HG03521 (cell line): ENCODE measurements around the gene SLC24A4.

Source experiments
- ATAC-seq: cut with Tn5 transposase; IDR thresholded peaks from one replicate; pipeline ENCODE4 v1.9.1; 2021; ENCODE audit warnings: mild to moderate bottlenecking, moderate library complexity; ENCODE audit not compliant: unreplicated experiment

Gene SLC24A4

DNA sequence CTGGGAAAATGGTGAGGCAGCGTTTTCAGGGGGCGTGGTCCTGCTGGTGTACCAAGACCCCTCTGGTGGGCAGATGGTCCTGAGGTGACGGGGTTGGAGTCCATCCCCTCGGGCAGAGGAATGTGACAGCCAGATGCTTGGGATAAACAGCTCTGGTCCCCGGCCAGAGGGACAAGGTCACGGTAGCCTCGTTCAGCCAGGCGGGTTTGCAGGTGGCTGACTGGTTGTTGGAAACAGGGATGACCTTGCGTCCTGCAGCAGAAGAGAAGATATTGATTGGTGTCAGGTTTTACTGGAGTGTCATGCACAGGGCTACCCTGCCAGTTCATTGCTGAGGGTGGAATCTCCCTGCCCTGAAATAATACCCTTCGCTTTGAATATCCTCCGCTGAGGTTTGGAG, 43.3 kb downstream of the SLC24A4 start:
- no peak for ATAC-seq

DNA sequence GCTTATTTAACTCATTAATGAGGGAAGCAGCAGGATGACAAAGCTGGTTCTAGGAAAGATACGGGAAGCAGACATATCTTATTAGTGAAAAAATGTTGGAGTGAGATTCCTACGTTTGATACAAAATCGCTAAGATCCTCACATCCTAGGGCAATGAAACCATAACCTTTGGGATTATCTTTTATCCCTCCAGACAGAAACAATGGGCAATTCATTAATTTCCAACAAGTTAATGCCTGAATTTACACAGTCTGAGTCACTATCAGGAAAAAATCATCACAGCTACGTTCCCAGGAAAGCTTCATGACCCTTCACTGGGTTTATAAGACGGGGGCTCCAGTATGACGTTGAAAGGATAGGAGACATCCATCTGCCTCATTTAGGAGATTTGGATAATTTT, 45.0 kb downstream of the SLC24A4 start:
- ATAC-seq: no peak

DNA sequence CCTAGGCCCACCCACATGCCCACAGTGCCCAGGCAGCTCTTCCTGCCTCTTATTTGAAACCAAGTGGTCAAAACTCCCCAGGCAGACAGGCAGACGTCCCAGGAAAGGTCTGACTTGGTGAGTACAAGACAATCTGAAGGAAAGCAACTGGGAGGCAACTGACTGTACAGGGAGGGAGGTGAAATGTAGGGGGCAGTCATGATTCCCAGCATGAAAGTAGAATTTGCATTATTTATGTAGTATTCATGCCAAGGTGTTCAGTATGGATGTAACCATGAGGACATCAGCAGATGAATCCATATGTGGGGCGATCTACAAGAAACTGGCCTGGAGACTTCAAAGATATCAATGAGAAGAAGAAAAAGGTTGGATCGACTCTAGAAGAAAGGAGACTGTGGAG, 46.1 kb downstream of the SLC24A4 start:
- no peak for ATAC-seq

DNA sequence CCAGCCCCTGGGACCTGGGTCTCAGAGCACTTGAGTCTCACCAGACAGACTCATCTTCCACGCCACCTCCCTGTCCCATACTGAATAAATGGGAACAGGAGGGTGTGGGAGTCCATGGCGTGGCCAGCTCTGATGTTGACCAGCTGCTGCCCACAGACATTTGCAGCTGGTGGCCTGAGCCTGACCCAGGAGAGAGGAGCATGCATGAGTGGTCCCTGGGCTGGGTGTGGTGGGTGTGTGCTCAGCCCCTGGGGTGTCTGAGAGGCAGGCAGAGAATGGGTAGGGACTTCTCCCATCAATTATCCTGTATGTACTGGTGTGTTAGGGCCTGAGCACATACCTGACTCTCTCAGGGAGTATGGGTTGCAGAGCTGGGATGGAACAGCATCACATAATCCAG, 49.3 kb downstream of the SLC24A4 start:
- ATAC-seq: no peak

DNA sequence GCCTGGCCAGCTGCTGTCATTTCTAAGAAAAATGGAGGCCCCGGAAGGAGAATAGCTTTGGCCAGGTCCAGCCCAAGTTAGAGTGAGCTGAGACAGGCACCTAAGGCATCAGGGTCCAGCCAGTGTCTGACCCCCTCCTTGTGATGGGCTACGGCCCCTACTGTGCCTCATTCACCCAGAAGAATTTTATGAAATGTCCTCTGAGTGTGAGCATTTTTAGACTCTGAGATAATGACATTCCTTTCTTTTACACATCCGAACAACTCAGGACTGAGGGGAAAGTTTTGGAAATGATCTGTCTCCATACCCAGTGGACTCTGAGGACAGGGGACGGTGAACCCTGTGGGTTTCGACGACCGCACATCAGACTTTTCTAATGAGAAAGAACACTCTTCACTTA, 50.4 kb downstream of the SLC24A4 start:
- ATAC-seq: no peak

DNA sequence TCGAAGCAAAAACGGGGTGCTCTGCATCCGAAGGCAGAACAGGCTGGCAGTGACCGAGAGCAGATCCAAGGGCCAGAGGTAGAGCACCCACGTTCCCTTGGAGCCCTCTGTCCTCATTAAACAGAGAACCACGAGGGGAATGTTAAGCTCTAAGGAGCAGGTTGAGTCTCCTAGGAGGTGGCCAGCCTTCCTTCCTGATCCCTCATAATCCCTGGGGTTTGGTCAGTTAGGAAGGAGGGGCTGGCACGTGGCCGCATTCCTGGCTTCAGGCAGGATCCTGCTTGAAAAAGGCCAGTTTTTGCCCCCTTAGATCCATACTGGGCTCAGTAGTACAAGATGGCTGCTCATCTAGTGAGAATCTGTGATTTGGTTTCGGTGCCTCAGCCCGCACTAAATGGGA, 57.2 kb downstream of the SLC24A4 start:
- ATAC-seq: no peak

DNA sequence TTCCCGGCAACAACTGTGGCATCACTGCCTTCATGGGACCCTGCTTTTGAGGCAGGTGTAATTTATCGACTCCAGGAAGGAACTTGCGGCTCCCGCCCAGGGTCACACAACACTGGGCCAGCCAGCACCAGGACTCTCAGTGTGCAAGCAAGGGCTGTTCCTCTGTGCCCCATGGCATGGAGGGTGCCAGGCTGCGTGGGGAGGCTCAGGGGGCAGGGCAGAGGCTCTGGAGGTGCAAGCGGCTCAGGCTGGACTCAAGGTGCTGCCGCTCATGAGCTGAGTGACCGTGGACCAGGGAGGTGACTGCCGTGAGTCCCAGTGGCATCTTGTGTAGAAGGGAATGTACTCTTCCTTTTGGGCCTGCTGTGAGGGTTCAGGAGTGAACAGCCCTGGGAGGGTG, 57.6 kb downstream of the SLC24A4 start:
- no peak for ATAC-seq

DNA sequence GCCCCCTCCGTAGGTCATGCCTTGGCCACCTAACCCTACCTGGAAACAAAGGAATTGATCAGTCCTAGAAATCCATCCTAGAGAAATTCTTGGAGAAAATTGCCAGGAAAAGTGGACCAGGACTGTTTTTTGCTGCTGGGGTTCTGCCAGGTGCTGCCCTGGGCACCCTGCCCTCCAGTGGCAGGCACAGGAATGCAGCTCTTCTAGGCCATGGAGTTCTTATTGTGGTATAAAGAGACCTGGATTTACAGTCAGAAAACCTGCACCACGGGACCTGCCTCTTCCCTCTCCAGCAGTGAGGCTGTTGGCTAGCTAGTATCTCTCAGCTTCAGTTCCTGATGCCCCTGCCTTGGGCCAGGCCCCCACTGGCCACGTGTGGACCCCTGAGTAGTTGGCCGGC, 59.7 kb downstream of the SLC24A4 start:
- no peak for ATAC-seq

DNA sequence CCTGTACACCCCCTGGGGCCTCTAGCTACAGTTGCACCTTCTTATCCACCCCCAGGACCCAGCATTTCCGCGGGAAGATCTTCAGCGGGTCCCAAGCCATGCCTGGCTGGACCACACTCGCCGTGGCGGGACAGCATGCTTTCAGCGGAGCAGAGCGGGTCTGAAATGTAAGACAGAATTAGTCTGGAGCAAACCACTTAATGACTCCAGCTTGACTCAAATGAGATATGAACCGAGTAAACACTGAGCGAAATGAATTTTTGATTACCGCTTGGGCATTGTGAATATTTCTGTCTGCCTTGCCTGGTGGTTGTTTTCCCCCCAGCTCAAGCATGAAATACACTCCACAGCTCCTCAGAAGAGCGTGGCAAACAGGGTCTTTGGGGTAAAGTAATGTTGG, 60.8 kb downstream of the SLC24A4 start:
- no peak for ATAC-seq

DNA sequence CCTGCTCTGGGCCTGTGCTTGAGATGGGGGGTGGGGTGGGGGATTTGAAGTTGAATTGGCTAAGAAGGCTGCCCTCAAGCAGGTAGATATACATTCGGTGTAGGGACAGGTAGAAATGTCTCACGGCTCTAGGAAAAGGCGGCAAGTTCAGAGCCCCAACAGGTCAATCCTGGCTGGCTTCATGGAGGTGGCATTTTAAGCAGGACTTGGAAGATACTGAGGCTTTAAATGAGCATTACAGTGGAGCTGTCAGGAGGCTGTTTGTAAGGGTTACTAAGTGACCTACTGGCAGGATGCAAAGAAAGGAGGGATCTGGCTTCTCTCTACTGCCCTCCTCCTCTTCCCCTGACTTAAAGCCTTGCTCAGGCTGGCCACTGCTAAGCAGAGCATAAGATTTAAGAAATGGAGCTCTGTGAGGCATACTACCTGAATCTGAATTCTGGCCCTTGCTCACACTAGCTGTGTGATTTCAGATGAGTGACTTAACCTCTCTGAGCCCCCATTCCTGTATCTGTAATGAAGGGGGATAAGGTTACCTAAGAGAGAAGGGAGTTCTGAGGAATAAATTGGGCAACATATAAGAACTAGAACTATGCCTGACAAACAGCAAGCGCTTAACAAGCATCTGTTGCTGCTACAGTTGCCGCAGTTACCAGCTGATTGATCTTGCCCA, 61.6 kb downstream of the SLC24A4 start:
- ATAC-seq: no peak

DNA sequence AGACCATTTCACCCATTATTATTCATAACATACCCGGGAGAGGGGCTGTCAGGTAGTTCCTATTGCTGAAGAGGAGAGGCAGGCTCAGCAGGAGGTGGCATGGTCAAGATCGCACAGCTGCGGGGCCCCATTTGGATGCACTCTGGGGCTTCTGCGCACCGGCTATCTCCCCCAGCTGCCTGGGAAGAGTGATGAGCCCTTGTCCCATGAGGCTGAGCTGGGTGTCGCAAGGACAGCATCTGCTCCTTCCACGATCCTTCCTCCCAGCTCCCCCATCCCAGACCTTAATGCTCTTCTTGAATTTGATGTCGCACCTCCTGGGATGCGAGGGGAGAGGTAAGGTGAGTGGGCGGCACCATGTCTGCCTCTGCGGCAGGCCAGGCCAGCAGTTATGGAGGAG, 62.6 kb downstream of the SLC24A4 start:
- no peak for ATAC-seq

DNA sequence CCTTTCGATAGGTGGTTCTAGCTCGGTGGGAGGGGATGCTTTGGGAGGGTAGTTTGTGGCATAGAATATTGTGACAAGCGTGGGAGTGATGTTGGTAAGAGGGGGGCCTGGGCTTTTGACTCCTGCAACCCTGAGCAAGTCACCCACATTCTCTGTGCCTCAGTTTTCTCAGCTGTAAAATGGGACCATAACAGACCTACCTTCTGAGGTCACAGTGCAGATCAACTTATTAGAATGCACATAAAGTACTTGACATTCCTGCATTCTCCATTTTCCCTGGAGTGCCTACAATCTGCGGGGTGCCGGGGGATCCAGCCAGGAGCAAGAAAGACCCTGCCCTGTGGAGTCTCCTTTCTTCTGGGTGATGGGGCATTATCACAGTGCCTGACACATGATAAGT, 63.2 kb downstream of the SLC24A4 start:
- no peak for ATAC-seq

DNA sequence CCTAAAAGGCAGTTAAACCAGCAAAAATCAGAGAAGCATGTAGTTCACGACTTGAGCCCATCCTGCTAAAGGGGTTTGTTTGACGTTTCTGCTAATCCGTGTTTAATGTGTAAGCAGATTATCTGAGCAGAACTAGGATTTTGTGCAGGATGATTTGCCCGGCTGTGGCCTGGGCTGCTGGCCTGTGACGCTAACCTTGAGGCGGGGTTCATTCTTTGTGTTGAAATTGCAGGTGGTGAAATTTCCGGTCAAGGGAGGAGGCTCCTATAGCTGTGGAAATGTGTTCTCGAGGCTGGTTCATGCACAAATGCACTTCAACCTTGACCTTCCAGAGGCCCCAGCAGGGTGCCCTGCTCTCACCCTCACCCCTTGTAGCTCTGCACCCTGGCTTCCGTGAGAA, 63.7 kb downstream of the SLC24A4 start:
- ATAC-seq: no peak

DNA sequence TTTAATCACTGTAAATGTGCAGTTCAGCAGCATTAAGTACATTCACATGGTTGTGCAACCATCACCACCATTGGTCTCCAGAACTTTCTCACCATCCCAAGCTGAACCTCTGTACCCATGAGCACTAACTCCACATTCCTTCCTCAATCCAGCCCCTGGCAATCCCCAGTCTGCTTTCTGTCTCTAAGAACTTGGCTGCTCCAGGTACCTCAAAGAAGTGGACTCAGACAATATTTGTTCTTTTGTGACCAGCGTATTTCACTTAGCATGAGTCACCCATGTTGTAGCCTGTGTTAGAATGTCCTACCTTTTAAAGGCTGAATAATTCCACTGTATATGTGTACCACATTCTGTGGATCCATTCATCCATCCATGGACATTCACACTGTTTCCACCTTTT, 64.6 kb downstream of the SLC24A4 start:
- no peak for ATAC-seq

DNA sequence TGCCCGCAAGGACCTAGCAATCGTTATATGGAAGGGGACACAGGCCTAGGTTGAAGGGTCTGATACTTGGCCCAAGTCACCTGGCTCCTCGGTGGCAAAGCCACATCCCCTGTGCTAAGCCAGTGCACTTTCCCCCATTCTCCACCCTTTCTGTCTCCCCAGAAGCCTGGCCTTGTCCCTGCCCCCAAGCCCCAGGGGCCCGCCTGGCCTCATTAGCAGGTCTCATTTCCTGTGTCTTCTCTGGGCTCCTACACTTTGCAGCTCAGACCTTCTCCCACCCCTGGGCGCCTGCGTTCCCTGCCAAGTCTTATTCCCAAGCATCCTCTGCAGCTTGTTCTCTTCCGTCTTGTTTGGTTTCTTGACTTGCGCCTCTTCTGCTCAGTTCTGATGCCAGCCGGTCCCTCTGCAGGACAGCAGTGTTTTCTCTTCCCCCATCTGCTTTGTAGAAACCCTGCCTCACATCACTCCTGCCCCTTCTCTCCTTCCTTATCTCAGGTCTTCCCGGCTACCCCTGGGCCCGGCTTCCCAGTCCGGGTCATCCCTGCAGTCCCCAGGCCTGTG, 66.7 kb downstream of the SLC24A4 start:
- no peak for ATAC-seq

DNA sequence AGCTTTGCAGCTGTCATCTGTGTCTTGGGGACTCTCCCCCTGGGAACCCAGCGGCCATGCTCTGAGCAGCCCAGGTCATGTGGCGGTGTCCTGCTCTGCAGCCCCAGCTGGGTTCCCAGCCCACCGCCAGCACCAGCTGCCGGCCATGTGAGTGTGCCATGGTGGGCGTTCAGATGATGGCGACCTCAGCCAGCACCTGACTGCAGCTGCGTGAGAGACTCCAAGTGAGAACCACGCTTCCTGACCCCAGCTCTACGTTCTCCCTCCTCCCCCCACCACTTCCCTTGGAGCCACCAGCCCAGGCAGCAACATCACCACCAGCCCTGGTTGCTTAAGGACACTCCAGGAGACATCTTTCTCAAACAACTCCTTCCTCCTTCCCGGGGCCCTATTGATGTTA, 68.8 kb downstream of the SLC24A4 start:
- ATAC-seq: no peak

DNA sequence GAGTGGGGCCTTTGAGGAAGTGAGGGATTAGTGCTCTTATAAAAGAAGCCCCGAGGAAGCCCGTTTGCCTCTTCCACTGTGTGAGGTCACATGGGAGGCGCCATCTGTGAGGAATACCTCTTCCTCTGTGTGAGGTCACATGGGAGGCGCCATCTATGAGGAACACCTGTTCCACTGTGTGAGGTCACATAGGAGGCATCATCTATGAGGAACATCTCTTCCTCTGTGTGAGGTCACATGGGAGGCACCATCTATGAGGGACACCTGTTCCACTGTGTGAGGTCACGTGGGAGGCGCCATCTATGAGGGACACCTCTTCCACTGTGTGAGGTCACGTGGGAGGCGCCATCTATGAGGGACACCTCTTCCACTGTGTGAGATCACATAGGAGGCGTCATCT, 69.7 kb downstream of the SLC24A4 start:
- no peak for ATAC-seq

DNA sequence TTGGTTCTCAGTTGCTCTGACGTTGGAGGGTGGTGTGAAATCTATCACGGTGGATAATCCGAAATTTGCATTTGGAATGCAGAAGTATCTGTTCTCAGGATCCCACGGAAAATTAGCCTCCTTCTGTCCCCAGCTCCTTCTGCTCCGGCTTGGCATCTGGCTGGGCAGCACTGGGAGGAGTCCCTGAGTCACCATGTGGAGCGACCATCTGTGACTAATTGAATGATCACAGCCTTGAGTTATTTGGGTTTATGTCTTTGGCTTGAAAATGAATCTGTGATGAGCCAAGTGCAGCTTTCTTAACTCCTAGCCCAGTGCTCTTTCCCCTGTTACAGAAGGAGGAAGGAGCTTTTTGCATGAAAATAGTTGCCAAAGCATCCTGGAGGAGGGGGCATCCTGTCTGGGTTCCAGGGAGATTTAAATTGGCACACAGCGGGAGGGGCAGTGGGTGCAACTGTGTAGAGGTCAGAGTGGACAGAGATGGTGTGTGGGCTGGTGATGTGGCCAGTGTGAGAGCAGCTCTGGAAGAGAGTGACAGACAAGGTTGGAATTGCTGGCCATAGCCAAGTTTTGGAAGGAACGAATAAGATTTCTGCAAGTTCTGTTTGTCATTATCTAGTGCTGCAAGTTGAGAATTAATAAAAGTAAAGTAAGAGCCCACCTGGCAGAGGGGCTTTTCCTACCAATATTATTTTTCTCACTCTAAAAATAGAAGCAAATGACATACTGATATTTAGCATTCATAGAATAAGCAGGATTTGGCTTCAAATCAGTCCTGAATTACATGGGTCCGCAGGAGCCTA, 74.4 kb downstream of the SLC24A4 start:
- no peak for ATAC-seq

DNA sequence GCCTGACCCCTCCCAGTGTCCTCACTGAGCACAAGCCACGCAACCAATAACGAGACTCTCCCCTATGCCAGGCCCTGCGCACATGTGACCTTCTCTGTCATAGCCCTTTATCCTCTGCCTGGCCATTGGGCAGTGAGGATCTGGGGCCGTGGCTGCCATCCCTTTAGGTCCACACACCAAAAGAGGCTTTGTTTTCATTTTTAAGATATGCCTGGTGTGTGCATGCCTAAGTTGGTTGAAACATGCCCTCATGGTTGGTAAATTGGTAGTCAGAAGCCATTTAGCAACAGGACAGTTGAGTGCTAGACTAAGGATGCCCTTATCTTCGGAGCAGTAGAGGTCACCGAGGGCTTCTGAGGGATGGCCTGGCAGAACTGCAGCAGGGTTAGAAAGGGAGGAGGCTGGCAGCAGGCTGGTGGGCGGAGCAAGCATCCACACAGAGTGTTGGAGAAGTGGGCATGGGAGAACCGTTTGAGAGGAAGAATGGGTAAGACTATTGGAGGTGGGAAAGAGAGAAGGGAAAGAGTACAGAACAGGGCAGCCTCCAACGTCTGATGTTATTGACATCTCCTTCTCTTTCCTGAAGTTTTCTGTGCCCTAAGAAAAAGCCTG, 75.1 kb downstream of the SLC24A4 start:
- no peak for ATAC-seq

DNA sequence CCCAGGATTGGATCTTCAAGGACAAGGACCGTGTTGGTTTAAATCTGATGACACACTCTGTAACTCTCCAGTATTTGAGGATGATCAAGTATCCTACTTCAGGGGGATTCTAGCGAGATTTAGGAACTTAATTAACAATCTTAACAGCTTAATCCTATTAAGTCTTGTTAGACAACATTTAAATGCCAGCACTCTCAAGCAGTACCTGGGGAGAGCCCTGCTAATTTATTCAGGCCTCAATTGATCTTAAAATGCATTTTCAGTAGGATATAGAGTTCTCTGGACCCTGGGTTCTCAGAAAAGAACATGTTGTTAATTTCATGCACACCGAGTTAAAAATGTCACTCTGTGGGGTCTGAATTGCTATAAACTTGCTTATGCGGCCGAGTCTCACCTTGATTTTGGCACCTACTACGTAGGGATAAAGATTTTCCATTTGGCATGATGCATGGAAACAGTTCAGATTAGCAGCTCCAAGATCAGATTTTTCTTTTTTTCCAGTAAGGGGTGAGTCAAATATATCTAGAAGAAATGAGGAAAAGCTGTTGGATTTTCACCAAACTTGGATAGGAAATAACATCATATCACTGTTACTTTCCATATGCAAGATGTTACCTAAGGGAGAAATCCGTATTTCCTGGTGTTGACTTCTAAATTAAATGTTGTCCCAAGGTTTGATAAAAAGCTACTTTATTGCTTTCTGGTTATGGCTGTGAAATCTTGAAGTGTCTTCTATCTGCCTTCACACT, 76.1 kb downstream of the SLC24A4 start:
- ATAC-seq: no peak
